GM18498 (cell line): ENCODE results near the gene SATB2.

Experiments
- ATAC-seq: cut with Tn5 transposase; IDR thresholded peaks from one replicate; pipeline ENCODE4 v1.9.1; 2021; ENCODE audit warnings: mild to moderate bottlenecking, moderate library complexity; ENCODE audit not compliant: unreplicated experiment

SATB2 gene

GRCh38 chr2:199336546-199336945 is 121.2 kb downstream of the SATB2 start:
- ATAC-seq: no peak

GRCh38 chr2:199335502-199335901 is 122.2 kb downstream of the SATB2 start:
- no peak for ATAC-seq

GRCh38 chr2:199329466-199329865 is 128.3 kb downstream of the SATB2 start:
- ATAC-seq: no peak

DNA sequence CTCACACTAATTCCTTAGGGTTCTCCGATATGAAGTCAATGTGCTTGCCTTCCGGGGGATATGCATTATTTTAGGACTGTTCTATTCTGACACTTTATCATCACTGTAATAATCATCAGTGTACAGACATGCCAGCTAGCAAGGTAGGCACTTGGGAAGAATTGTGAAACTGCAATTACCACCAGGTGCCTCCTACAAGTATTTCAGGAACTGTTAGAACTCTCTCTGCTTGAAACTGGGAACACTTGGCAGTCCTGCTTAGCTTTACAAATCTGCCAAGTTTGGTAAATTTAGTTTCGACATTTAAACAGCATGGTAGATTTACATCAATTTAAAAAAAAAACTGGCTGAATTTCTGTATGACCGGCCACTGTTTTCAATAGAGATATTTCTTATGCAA is 128.7 kb downstream of the SATB2 start:
- no peak for ATAC-seq

- no peak for ATAC-seq
These were observed 131.9 kb downstream of the SATB2 start for GRCh38 chr2:199325881-199326280.

DNA sequence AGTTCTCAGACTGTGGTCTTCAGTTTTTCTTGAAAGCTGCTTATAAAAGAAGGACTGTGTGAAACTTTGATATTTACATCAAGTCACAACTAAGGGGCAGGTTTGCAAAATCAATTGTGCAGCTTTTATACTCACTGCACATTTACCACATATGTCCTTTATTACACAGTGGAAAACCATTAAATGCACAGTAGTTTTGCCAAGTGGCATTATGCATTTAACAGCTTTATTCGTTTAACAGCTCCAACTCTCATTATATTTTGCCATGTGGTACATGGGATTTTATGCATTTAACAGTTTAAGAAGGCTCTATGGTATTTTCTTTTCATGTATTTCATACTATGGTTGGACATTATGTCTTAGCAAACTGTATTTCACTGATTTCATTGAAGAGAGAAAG is 135.6 kb downstream of the SATB2 start:
- no peak for ATAC-seq

GRCh38 chr2:199317646-199318045 is 140.1 kb downstream of the SATB2 start:
- ATAC-seq: no peak

GRCh38 chr2:199316851-199317250 is 140.9 kb downstream of the SATB2 start:
- ATAC-seq: no peak

DNA sequence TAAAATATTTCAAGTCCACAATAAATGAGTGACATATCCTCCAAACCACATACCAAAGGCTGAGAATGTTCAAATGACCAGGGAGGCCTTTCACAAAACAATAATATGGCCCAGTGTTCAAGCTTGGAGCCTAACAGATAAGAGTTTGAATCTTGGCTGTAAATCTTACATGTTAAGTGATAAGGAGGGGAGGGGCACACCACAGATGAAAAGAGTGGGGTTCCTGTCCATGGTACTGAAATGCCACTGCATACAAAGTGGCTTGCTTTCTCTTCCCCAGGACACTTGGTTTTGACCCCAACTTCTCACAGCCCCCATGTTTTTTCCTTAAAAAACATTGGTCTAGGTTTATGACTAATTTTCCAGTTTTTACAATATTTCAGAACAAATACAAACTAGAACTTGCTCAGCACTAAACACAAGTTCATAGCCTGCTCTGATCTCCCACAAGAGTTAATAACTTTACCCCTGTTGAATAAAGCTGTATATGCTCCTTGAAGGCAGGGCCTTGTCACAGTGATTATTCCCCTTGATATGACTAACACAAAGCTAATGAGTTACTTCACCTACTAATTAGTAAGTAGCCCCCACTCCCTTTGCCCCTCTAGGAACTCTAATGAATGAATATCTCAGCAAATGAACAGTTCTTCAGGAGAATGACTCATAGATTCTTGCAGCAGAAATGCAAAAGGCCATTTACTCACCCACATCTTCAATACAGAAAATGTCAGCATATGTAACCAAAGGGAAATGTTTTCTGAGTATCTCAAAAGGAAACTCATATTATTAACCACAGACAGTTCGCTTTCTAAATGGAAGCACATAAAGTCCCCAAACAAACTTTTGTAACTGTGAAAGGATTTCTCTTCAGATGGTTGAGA is 142.2 kb downstream of the SATB2 start:
- no peak for ATAC-seq

GRCh38 chr2:199312931-199313330 is 144.8 kb downstream of the SATB2 start:
- ATAC-seq: no peak

GRCh38 chr2:199310771-199311585 is 146.8 kb downstream of the SATB2 start:
- no peak for ATAC-seq

DNA sequence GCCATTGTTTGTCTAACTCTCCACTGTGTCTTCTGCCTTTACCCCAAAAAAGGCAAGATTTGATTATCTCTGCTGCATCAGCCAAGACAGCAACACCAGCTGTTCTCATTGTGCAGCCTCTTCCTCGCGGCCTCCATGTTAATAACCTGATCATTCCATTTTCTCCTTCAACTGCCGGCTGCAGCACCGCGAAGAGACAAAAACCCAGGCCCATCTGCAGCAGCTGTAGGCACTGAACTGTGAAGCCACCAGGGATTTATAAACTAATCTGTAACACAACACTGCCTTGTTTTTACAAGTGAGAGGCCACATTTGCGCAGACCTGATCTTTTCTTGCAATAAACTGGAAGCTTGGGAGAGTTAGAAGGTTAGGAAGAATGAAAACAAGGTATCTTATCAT is 147.8 kb downstream of the SATB2 start:
- ATAC-seq: no peak

- ATAC-seq: no peak
These were observed 148.3 kb downstream of the SATB2 start for GRCh38 chr2:199309411-199309810.

DNA sequence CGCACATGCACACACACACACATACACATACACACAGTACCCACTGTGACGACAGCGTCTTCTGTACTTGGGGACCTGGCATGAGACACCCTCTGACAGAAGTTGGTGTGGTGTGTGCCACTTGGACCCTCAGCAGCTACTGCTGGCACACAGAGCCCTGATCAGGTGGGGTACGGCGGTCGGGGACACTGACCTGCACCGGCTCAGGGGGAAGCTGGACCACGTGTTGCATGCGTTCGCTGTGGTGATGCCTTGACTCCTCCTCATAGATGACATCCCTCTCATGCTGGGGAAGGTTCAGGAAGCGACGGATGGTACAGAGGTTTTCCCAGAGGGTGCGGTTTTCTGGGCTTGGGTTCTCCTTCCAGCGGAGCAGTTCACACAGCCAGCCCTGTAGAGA is 149.2 kb downstream of the SATB2 start:
- no peak for ATAC-seq

DNA sequence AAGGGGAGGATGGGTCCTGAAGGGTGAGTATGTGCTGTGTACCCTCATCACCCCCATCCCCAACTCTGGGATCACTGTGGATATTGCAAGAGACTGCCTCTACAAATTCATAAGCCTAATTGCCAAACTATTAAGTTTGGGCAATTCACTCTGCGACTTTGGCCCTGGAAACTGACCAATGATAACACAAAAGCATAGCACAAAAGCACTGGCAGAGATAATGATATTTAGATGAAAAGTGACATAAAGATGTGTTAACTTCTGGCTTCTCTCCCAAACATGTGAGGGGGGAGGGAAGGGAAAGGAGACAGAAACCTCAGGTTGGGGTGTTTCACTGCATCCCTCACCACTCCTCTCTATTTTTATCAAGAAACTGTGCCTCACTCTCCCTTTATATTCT is 150.3 kb downstream of the SATB2 start:
- no peak for ATAC-seq

DNA sequence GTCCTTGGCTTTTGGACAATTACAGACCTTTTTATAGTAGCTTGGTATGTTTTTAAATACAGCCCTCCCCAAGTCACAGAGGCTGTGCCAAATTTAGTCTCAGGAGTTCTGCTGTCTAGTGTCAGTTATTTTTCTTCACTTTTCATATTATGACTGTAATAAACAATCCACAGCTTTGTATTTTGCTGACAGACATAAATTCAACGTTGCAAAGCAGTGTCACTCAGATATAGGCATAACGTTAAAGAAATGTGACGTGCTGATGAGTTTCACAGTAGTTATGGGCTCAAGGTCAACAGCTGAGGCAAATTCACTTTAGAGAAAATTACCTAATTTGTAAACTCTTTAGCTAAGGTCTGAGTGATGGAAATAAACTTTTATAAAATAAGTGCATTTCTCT is 151.6 kb downstream of the SATB2 start:
- no peak for ATAC-seq

DNA sequence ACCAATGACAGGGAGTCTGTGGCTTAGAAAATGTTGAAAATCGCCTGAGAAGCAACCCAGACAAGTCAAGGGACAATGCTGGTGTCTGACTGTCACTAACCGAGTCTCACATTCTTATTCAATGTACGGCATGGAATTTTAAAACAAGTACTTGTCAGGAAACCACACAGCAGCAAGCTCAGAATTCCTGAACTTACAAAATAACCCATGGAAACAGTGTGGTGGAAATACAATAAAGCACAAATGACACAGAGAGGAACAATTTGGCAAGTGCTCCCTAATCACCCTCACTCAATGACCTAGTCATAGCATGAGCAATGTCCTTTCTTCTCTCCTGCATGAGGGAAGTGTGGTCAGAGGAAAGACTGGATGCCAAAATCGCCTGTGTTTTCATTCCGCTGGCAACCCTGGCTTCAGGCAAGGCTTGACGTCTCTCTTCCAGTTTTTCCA is 154.0 kb downstream of the SATB2 start:
- ATAC-seq: no peak

DNA sequence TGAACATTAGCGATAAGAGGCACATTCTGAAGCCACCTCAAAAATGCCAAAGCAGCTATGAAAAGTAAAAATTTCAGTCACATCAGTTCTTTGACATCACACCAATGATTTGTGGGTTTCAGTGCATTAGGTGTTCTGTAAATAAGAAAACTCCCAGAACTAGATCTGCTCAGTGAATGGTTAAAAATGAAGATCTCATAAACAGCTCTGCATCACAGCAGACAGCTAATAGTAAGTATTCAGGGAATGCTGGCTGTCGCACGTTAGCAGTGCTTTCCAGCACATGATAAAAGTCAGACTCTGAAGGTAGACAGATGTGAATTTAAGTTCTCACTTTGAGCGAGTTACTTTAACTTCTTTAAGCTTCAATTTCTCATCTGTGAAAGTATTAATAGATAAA is 154.9 kb downstream of the SATB2 start:
- ATAC-seq: no peak

DNA sequence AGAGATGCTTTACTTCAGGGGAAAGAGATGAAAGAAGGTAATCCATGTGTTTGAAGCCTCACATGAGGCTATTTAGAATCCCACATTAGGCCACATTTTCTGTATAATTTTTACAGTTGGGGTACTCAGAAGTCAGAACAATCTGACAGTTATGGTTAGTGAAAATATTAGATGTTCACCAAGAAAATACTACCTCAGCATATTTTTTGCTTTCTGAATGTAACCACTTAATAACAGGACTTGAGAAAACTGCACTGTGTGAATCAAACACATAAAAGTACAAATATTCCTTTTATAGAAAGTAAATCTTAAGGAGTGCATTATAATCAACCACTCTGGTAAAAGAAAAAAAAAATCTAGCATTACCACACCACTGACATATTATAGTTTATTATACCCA is 169.3 kb downstream of the SATB2 start:
- ATAC-seq: no peak

DNA sequence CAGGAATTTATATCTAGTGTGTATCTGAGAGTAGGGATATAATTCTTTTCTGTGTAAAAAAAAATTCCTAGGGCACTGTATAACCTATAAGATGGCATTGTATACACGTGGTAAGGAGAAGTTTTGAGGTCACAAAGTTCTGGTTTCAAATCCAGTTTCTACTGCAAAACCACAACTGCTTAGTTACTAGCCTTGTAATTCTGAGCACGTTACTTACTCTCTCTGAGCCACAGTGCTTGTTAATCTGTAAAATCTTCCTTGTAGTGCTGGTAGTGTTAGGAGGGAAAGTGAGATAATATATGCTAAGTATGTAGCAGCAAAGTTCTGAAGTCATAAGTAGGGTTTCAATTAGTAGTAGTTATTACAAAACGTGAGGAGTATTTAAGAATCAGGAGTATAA is 175.4 kb downstream of the SATB2 start:
- ATAC-seq: no peak

DNA sequence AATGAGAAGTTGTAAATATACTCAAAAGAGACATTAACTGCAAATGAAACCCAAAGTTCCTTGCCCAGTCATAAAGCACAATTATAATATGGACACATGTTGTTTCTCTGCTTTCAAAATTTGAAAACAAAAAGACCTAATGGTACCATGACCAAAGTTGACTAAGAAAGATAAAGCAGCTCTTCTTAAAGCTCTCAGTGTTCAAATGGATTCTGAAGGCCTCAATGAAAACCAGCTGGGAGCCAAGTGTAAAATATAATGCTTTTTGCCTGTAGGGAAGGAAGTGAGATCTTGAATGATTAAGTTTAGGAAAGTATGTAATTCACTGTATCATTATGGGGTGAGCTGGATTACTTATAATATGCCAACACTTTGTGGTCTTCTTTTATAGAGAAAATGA is 178.6 kb downstream of the SATB2 start:
- no peak for ATAC-seq

DNA sequence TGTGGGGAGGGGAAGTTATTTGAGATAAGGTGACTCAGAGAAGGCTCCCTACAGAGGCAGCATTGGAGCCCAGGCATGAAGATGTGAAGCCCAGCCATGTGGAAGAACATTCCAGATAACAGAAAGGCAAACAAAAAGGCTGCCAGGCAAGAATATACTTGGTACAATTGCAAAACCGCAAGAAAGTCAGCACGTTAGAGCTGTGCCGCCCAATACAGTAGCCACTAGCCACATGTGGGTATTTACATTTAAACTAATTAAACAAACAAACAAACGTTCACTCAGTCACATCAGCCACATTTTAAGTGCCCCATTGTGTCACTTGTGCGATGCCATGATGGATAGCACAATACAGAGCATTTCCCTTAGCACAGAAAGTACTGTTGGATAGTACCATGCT is 179.6 kb downstream of the SATB2 start:
- no peak for ATAC-seq
